Liver (tissue), 9 donors: ENCODE data around the gene RASGRP3. TPM values are rescaled to one million over a fixed set of nuclear protein-coding genes. Genes with fewer than 3 reads are reported as not detected.

Experiments
- DNase-seq: peaks from one replicate; pipeline ENCODE4 v3.0.0-alpha.2; 2017; ENCODE audit warnings: low spot score
- H3K27ac ChIP-seq, 2 donors: one replicate each; pipeline ENCODE4 v1.7.0; 2013; ENCODE audit warnings: inconsistent platforms in 2 of 2, low read length in 2 of 2, control low read depth in 1 of 2, low read depth in 1 of 2, mild to moderate bottlenecking in 1 of 2
- H3K27me3 ChIP-seq, 4 donors: one replicate each; pipeline versions ENCODE4 v1.6.1 to v1.7.0; 2013; ENCODE audit warnings: low read length in 3 of 4, inconsistent platforms in 1 of 4, mild to moderate bottlenecking in 1 of 4, moderate library complexity in 1 of 4; ENCODE audit not compliant: control insufficient read depth in 4 of 4, insufficient read depth in 4 of 4
- H3K36me3 ChIP-seq, 4 donors: one replicate each; pipeline versions ENCODE4 v1.6.1 to v1.7.0; 2013; ENCODE audit warnings: low read length in 3 of 4, mild to moderate bottlenecking in 3 of 4, low read depth in 1 of 4, moderate library complexity in 1 of 4; ENCODE audit not compliant: control insufficient read depth in 4 of 4, insufficient read depth in 3 of 4
- H3K4me1 ChIP-seq, 4 donors: one replicate each; pipeline versions ENCODE4 v1.6.1 to v1.7.0; 2013; ENCODE audit warnings: low read length in 3 of 4, mild to moderate bottlenecking in 3 of 4, moderate library complexity in 1 of 4; ENCODE audit not compliant: control insufficient read depth in 4 of 4, insufficient read depth in 4 of 4
- H3K4me3 ChIP-seq, 3 donors: one replicate each; pipeline versions ENCODE4 v1.6.1 to v1.7.0; 2013; ENCODE audit warnings: low read length in 3 of 3, control low read depth in 1 of 3, low read depth in 1 of 3, mild to moderate bottlenecking in 1 of 3
- H3K9ac ChIP-seq, 2 donors: one replicate each; pipeline ENCODE4 v1.7.0; 2013; ENCODE audit warnings: low read length in 2 of 2, mild to moderate bottlenecking in 2 of 2, moderate library complexity in 2 of 2, control low read depth in 1 of 2, low read depth in 1 of 2
- H3K9me3 ChIP-seq, 4 donors: one replicate each; pipeline versions ENCODE4 v1.6.1 to v1.7.0; 2013; ENCODE audit warnings: low read length in 3 of 4; ENCODE audit not compliant: control insufficient read depth in 4 of 4
- EGR1 ChIP-seq, 2 donors: IDR thresholded peaks; 2 replicates each; pipeline ENCODE4 v1.6.1; 2016 to 2018; ENCODE audit warnings: antibody characterized with exemption in 2 of 2, low read depth in 2 of 2
- FOXA1 ChIP-seq: IDR thresholded peaks from 2 replicates; pipeline ENCODE4 v1.6.1; 2016; ENCODE audit warnings: antibody characterized with exemption
- FOXA2 ChIP-seq: IDR thresholded peaks from 2 replicates; pipeline ENCODE4 v1.6.1; 2016; ENCODE audit warnings: antibody characterized with exemption
- GABPA ChIP-seq, 2 donors: IDR thresholded peaks in 1 of 2; conservative IDR thresholded peaks in 1 of 2; 2 replicates each; pipeline ENCODE4 v1.6.1; 2016; ENCODE audit warnings: antibody characterized with exemption in 2 of 2, mild to moderate bottlenecking in 1 of 2, moderate library complexity in 1 of 2
- HNF4A ChIP-seq, 2 donors: conservative IDR thresholded peaks; 2 replicates each; pipeline ENCODE4 v1.6.1; 2016; ENCODE audit warnings: antibody characterized with exemption in 2 of 2, mild to moderate bottlenecking in 2 of 2
- HNF4G ChIP-seq: IDR thresholded peaks from 2 replicates; pipeline ENCODE4 v1.6.1; 2016; ENCODE audit warnings: antibody characterized with exemption
- JUND ChIP-seq, 2 donors: IDR thresholded peaks; 2 replicates each; pipeline ENCODE4 v1.6.1; 2016; ENCODE audit warnings: antibody characterized with exemption in 2 of 2
- NR2F2 ChIP-seq: IDR thresholded peaks from 2 replicates; pipeline ENCODE4 v1.6.1; 2016; ENCODE audit warnings: antibody characterized with exemption
- RAD21 ChIP-seq, 2 donors: IDR thresholded peaks; 2 replicates each; pipeline ENCODE4 v1.6.1; 2016; ENCODE audit warnings: antibody characterized with exemption in 2 of 2, mild to moderate bottlenecking in 2 of 2
- RXRA ChIP-seq, 2 donors: IDR thresholded peaks; 2 replicates each; pipeline ENCODE4 v1.6.1; 2017 to 2018; ENCODE audit warnings: antibody characterized with exemption in 2 of 2, mild to moderate bottlenecking in 1 of 2
- SP1 ChIP-seq: IDR thresholded peaks from 2 replicates; pipeline ENCODE4 v1.6.1; 2018; ENCODE audit warnings: antibody characterized with exemption, mild to moderate bottlenecking
- TAF1 ChIP-seq: conservative IDR thresholded peaks from 2 replicates; pipeline ENCODE4 v1.6.1; 2016; ENCODE audit warnings: antibody characterized with exemption, mild to moderate bottlenecking
- YY1 ChIP-seq: IDR thresholded peaks from 2 replicates; pipeline ENCODE4 v1.6.1; 2016; ENCODE audit warnings: antibody characterized with exemption, mild to moderate bottlenecking
- WGBS: extraction: QIAGEN DNeasy Blood & Tissue Kit; methylation state at CpG from one replicate; pipeline ENCODE4 v1.1.7; 2013; 5-methylcytosine and 5-hydroxymethylcytosine counted together
- polyA plus RNA-seq, 2 donors: library from polyadenylated mRNA; stranded (reverse) in 1 of 2; unstranded in 1 of 2; fragments of 200-250 nt in 1 of 2; fragments of >200 nt in 1 of 2; fragmentation: Nextera tagmentation in 1 of 2; extraction: Ambion mirVana in 1 of 2; gene quantifications; one replicate each; pipeline versions ENCODE4 v1.2.1 to v1.2.3, GENCODE V29; 2013 to 2015
- total RNA-seq, 2 donors: library from RNA; depleted of rRNA; stranded (reverse); fragments of >200 nt; gene quantifications; one replicate each; pipeline ENCODE4 v1.2.3, GENCODE V29; 2014
- TF ChIP-seq, protein P1 (sequence below): IDR thresholded peaks from 2 replicates; pipeline ENCODE4 v1.6.1; 2016; ENCODE audit warnings: antibody characterized with exemption
- TF ChIP-seq, protein P2 (sequence below): IDR thresholded peaks from 2 replicates; pipeline ENCODE4 v1.6.1; 2016; ENCODE audit warnings: antibody characterized with exemption
- TF ChIP-seq, protein P3 (sequence below): IDR thresholded peaks from 2 replicates; pipeline ENCODE4 v1.6.1; 2016; ENCODE audit warnings: antibody characterized with exemption
- TF ChIP-seq, protein P4 (sequence below): IDR thresholded peaks from 2 replicates; pipeline ENCODE4 v1.6.1; 2016; ENCODE audit warnings: antibody characterized with exemption, mild to moderate bottlenecking
- donor health status: healthy.
- donor health status: healthy.
- donor health status: healthy.
- donor health status: healthy.
- donor health status: healthy.

The RASGRP3 gene
- total and polyA plus RNA-seq, 4 donors = 1.8 to 9.9 (median 7.0) TPM

DNA sequence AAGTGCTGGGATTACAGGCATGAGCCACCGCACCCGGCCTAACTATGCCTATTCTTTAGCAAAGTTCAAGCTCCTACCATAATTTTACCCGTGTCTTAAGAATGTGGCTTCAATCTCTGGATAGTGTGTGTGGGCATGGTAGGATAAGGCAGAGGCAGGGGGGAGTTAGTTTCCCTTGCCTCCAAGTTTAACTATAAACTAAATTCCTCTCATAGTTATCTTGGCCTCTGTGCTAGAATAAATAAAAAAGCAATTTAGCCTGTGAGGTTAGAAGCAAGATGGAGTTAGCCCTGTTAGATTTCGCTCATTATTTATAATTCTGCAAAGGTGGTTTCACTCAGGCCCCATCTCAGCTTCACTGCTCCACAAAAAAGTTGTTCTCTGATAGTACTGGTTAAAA, 129.7 kb downstream of the RASGRP3 start:
- Histone ChIP-seq H3K27me3 (no peaks in the 10 kb centered on the region), H3K4me3 (no peak overlapping the region), H3K27ac (no peak overlapping the region), H3K9ac (no peak overlapping the region), H3K4me1 (no peaks in the 10 kb centered on the region), H3K9me3 (no peaks in the 10 kb centered on the region), H3K36me3 (no peaks in the 10 kb centered on the region)
- WGBS = 91% methylated on average over 4 of the region's 4 CpGs
- no peak for TF ChIP-seq HNF4A (conservative IDR thresholded peaks at IDR 0.05)
- TF ChIP-seq RAD21 (IDR thresholded peaks at IDR 0.05) = no peak
- TF ChIP-seq, protein P1, sequence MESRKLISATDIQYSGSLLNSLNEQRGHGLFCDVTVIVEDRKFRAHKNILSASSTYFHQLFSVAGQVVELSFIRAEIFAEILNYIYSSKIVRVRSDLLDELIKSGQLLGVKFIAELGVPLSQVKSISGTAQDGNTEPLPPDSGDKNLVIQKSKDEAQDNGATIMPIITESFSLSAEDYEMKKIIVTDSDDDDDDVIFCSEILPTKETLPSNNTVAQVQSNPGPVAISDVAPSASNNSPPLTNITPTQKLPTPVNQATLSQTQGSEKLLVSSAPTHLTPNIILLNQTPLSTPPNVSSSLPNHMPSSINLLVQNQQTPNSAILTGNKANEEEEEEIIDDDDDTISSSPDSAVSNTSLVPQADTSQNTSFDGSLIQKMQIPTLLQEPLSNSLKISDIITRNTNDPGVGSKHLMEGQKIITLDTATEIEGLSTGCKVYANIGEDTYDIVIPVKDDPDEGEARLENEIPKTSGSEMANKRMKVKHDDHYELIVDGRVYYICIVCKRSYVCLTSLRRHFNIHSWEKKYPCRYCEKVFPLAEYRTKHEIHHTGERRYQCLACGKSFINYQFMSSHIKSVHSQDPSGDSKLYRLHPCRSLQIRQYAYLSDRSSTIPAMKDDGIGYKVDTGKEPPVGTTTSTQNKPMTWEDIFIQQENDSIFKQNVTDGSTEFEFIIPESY = no peak
- TF ChIP-seq, protein P2, sequence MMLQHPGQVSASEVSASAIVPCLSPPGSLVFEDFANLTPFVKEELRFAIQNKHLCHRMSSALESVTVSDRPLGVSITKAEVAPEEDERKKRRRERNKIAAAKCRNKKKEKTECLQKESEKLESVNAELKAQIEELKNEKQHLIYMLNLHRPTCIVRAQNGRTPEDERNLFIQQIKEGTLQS = no peak
- TF ChIP-seq RXRA (IDR thresholded peaks at IDR 0.05) = no peak
- no peak for DNase-seq

DNA sequence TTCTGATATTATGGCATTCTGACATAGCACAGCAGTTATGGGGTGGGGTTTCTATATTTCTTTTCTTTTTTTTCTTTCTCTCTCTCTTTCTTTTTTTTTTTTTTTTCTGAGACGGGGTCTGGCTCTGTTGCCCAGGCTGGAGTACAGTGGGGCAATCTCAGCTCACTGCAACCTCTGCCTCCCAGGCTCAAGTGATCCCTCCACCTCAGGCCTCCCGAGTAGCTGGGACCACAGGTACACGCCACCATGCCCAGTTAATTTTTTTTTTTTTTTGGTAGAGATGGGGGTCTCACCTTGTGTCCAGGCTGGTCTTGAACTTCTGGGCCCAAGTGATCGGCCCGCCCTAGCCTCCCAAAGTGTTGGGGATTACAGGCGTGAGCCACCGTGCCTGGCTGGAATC, 130.2 kb downstream of the RASGRP3 start:
- H3K27me3 ChIP-seq = no peaks in the 10 kb centered on the region
- H3K4me3 ChIP-seq = no peak overlapping the region
- H3K9me3 ChIP-seq = no peaks in the 10 kb centered on the region
- no peaks in the 10 kb centered on the region for H3K36me3 ChIP-seq
- no peak for DNase-seq
- no peak overlapping the region for H3K27ac ChIP-seq
- H3K4me1 ChIP-seq = no peaks in the 10 kb centered on the region
- no peak overlapping the region for H3K9ac ChIP-seq
- WGBS = 96% methylated on average over 7 of the region's 7 CpGs
- TF ChIP-seq EGR1 (IDR thresholded peaks at IDR 0.05; ENCODE audit: low read depth in 2 of 2) (no peak), SP1 (no peak), NR2F2 (no peak), HNF4G (no peak), YY1 (no peak), RXRA (IDR thresholded peaks at IDR 0.05) (no peak), FOXA1 (no peak), HNF4A (conservative IDR thresholded peaks at IDR 0.05) (no peak), GABPA (IDR thresholded peaks at IDR 0.05 in 1 of 2, conservative IDR thresholded peaks at IDR 0.05 in 1 of 2) (no peak), JUND (IDR thresholded peaks at IDR 0.05) (no peak), RAD21 (IDR thresholded peaks at IDR 0.05) (no peak), FOXA2 (no peak), TAF1 (no peak)
- TF ChIP-seq, protein P3, sequence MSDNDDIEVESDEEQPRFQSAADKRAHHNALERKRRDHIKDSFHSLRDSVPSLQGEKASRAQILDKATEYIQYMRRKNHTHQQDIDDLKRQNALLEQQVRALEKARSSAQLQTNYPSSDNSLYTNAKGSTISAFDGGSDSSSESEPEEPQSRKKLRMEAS = no peak
- TF ChIP-seq, protein P2 = no peak
- TF ChIP-seq, protein P4, sequence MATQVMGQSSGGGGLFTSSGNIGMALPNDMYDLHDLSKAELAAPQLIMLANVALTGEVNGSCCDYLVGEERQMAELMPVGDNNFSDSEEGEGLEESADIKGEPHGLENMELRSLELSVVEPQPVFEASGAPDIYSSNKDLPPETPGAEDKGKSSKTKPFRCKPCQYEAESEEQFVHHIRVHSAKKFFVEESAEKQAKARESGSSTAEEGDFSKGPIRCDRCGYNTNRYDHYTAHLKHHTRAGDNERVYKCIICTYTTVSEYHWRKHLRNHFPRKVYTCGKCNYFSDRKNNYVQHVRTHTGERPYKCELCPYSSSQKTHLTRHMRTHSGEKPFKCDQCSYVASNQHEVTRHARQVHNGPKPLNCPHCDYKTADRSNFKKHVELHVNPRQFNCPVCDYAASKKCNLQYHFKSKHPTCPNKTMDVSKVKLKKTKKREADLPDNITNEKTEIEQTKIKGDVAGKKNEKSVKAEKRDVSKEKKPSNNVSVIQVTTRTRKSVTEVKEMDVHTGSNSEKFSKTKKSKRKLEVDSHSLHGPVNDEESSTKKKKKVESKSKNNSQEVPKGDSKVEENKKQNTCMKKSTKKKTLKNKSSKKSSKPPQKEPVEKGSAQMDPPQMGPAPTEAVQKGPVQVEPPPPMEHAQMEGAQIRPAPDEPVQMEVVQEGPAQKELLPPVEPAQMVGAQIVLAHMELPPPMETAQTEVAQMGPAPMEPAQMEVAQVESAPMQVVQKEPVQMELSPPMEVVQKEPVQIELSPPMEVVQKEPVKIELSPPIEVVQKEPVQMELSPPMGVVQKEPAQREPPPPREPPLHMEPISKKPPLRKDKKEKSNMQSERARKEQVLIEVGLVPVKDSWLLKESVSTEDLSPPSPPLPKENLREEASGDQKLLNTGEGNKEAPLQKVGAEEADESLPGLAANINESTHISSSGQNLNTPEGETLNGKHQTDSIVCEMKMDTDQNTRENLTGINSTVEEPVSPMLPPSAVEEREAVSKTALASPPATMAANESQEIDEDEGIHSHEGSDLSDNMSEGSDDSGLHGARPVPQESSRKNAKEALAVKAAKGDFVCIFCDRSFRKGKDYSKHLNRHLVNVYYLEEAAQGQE = no peak
- TF ChIP-seq, protein P1 = no peak
